Panc1 (cell line): Measurements from ENCODE around the gene TAAR5. TPM values are rescaled to one million over a fixed set of nuclear protein-coding genes. Genes with fewer than 3 reads are reported as not detected.

Experiments used
- ATAC-seq: fragments of 200-7000 bp; cut with Tn5 transposase; 2 replicates; pipeline ENCODE4 v1.9.1; 2020; ENCODE audit warnings: mild to moderate bottlenecking, moderate library complexity
- BruUV-seq: library from RNA; stranded (reverse); fragments of 400-500 nt; replicated peaks from 2 replicates; lab custom pipeline; 2021; lab: Mats Ljungman, UMichigan
- CTCF ChIA-PET: fragments of 300-600 bp; sonication (Branson Sonifier 250); formaldehyde crosslinking; loops from one replicate; lab custom pipeline; 2022; ENCODE audit warnings: antibody characterized with exemption; lab: Charles Lee
- POLR2A ChIA-PET: fragments of 300-600 bp; sonication (Branson Sonifier 250); formaldehyde crosslinking; loops from one replicate; lab custom pipeline; 2022; ENCODE audit warnings: antibody characterized with exemption; lab: Charles Lee
- DNase-seq: peaks from one replicate; pipeline ENCODE4 v3.0.0-alpha.2; 2010; ENCODE audit warnings: low read depth, low spot score
- H3K27ac ChIP-seq: 2 replicates; pipeline ENCODE4 v1.5.1; 2011; ENCODE audit warnings: mild to moderate bottlenecking, low read length, inconsistent platforms
- H3K27me3 ChIP-seq: fragments of 200-500 bp; sonication (Bioruptor generic); 2 replicates; pipeline ENCODE4 v1.6.0; 2014; ENCODE audit warnings: low read length, inconsistent platforms; ENCODE audit not compliant: control insufficient read depth, insufficient read depth
- H3K36me3 ChIP-seq: fragments of 200-500 bp; sonication (Bioruptor generic); 2 replicates; pipeline ENCODE4 v1.5.1; 2014; ENCODE audit warnings: inconsistent platforms, mild to moderate bottlenecking, low read length, moderate library complexity; ENCODE audit not compliant: control insufficient read depth, insufficient read depth
- H3K4me1 ChIP-seq: 2 replicates; pipeline ENCODE4 v1.5.1; 2011; ENCODE audit warnings: inconsistent platforms, mild to moderate bottlenecking, low read length, moderate library complexity; ENCODE audit not compliant: control insufficient read depth, insufficient read depth
- H3K4me3 ChIP-seq, 2 experiments: 2 replicates each; pipeline ENCODE4 v1.5.1; 2011 to 2012; ENCODE audit warnings: low read depth in 2 of 2, low read length in 2 of 2, mild to moderate bottlenecking in 2 of 2, inconsistent platforms in 1 of 2, moderate library complexity in 1 of 2
- H3K9me3 ChIP-seq: fragments of 200-500 bp; sonication (Bioruptor generic); 2 replicates; pipeline ENCODE4 v1.5.1; 2014; ENCODE audit warnings: low read depth, mild to moderate bottlenecking, inconsistent platforms, low read length, moderate library complexity; ENCODE audit not compliant: control insufficient read depth, insufficient read depth
- CTCF ChIP-seq: fragments of 450-650 bp; IDR thresholded peaks from 2 replicates; pipeline ENCODE4 v1.5.1; 2017; ENCODE audit warnings: mild to moderate bottlenecking
- POLR2AphosphoS5 ChIP-seq: IDR thresholded peaks from 2 replicates; pipeline ENCODE4 v1.6.1; 2012; ENCODE audit warnings: mild to moderate bottlenecking, low read depth, low read length, moderate library complexity
- REST ChIP-seq, 2 experiments: IDR thresholded peaks; 2 replicates each; pipeline ENCODE4 v1.6.1; 2011 to 2012; ENCODE audit warnings: low read depth in 2 of 2, control low read depth in 1 of 2, low read length in 1 of 2, mild to moderate bottlenecking in 1 of 2, moderate library complexity in 1 of 2; ENCODE audit not compliant: insufficient read depth in 1 of 2
- SIN3A ChIP-seq: IDR thresholded peaks from 2 replicates; pipeline ENCODE4 v1.6.1; 2012; ENCODE audit warnings: low read depth, mild to moderate bottlenecking, low read length, moderate library complexity, borderline replicate concordance; ENCODE audit not compliant: insufficient read depth
- TCF7L2 ChIP-seq: IDR thresholded peaks from 2 replicates; pipeline ENCODE4 v1.6.1; 2011; ENCODE audit warnings: mild to moderate bottlenecking, low read depth, low read length, inconsistent platforms
- in situ Hi-C: cut with HindIII; loops from 2 replicates; pipeline ENCODE4 v1.10.0; 2016; ENCODE audit warnings: low sequenced_read_pairs, low pct_unique_long_range_greater_than_20kb
- intact Hi-C: fragments of 100-400 bp; cut with micrococcal nuclease; formaldehyde crosslinking; loops from one replicate; pipeline ENCODE4 v1.10.0; 2022; ENCODE audit not compliant: unreplicated experiment
- total RNA-seq: library from RNA; stranded (reverse); gene quantifications from one replicate; pipeline ENCODE4 v1.2.1, GENCODE V29; 2021; ENCODE audit not compliant: unreplicated experiment

TAAR5 gene
- total RNA-seq, 1 experiment from 2014 or later = not detected

GRCh38 chr6:132633362-132633761, 43.8 kb upstream of the TAAR5 start:
- no TSS peak for BruUV-seq
- H3K9me3 ChIP-seq = no peaks in the 10 kb centered on the region
- DNase-seq = no peak

GRCh38 chr6:132624175-132624574, 34.6 kb upstream of the TAAR5 start, which contains the start of gene TAAR2:
TAAR2 (minus strand) TSS chr6:132624275; CDS start chr6:132624275, 0 bp downstream.
- BruUV-seq = no TSS peak
- CTCF ChIA-PET = no interaction called here
- intact Hi-C loops (no loop called here), in situ Hi-C loops (no loop called here)
- no peak within 1 kb of the TSS for H3K4me3 ChIP-seq
- DNase-seq (no peak), ATAC-seq (no peak)
- H3K9me3 ChIP-seq = no peaks in the 10 kb centered on the region
- no peak within 1 kb of the TSS for H3K27ac ChIP-seq
- no peaks in the 10 kb centered on the region for H3K4me1 ChIP-seq
- POLR2A ChIA-PET = no interaction called here
- TF ChIP-seq CTCF = no peak
- no peak for TF ChIP-seq TCF7L2
- TF ChIP-seq POLR2AphosphoS5 = no peak
- no peak for TF ChIP-seq REST (IDR thresholded peaks at IDR 0.05; ENCODE audit: insufficient read depth in 1 of 2, low read depth in 2 of 2, low read length in 1 of 2)
- TF ChIP-seq SIN3A = no peak
- no peaks in the 10 kb centered on the region for H3K27me3 ChIP-seq
- no peaks in the 10 kb centered on the region for H3K36me3 ChIP-seq

More at GRCh38 chr6:132633362-132633761, 43.8 kb upstream of the TAAR5 start:
- ChIA-PET POLR2A (no interaction called here), CTCF (no interaction called here)
- Histone ChIP-seq H3K4me3 (no peak overlapping the region), H3K4me1 (no peaks in the 10 kb centered on the region), H3K27me3 (no peaks in the 10 kb centered on the region), H3K27ac (no peak overlapping the region), H3K36me3 (no peaks in the 10 kb centered on the region)
- ATAC-seq = no peak
- intact Hi-C loops (no loop called here), in situ Hi-C loops (no loop called here)
- no peak for TF ChIP-seq CTCF
- no peak for TF ChIP-seq SIN3A
- no peak for TF ChIP-seq POLR2AphosphoS5
- TF ChIP-seq REST (IDR thresholded peaks at IDR 0.05; ENCODE audit: insufficient read depth in 1 of 2, low read depth in 2 of 2, low read length in 1 of 2) = no peak
- no peak for TF ChIP-seq TCF7L2
